Large intestine (tissue), 3 donors: ENCODE measurements around the gene TAS2R40. TPM values are rescaled to one million over a fixed set of nuclear protein-coding genes. Genes with fewer than 3 reads are reported as not detected.
"Not testable (repeated sequence)": the region's sequence is repeated elsewhere in the genome, so short reads cannot be mapped to it uniquely, and the experiment has no call there.

Source experiments
- DNase-seq, 2 donors: peaks; one replicate each; pipeline versions ENCODE4 v3.0.0 to v3.0.0-alpha.2; 2013
- H3K27ac ChIP-seq: one replicate; pipeline ENCODE4 v1.5.1; 2013; ENCODE audit warnings: low read length
- H3K27me3 ChIP-seq: 2 replicates; pipeline ENCODE4 v1.6.1; 2013; ENCODE audit warnings: low read length; ENCODE audit not compliant: control insufficient read depth, insufficient read depth
- H3K36me3 ChIP-seq: 2 replicates; pipeline ENCODE4 v1.6.1; 2013; ENCODE audit warnings: low read length; ENCODE audit not compliant: control insufficient read depth, insufficient read depth
- H3K4me1 ChIP-seq: one replicate; pipeline ENCODE4 v1.6.1; 2013; ENCODE audit warnings: low read length; ENCODE audit not compliant: control insufficient read depth, insufficient read depth
- H3K4me3 ChIP-seq: one replicate; pipeline ENCODE4 v1.5.1; 2013; ENCODE audit warnings: low read length
- H3K9me3 ChIP-seq: one replicate; pipeline ENCODE4 v1.6.1; 2013; ENCODE audit warnings: mild to moderate bottlenecking, low read depth, low read length, moderate library complexity; ENCODE audit not compliant: control insufficient read depth
- WGBS: methylation state at CpG from one replicate; pipeline ENCODE4 v1.1.5; 2013; ENCODE audit warnings: low lambda C conversion rate; ENCODE audit not compliant: insufficient coverage; 5-methylcytosine and 5-hydroxymethylcytosine counted together
- polyA plus RNA-seq: library from polyadenylated mRNA; unstranded; fragments of 120-200 nt; gene quantifications from one replicate; pipeline ENCODE4 v1.2.1, GENCODE V29; 2013

TAS2R40 gene
- polyA plus RNA-seq, 1 donor: not detected

DNA sequence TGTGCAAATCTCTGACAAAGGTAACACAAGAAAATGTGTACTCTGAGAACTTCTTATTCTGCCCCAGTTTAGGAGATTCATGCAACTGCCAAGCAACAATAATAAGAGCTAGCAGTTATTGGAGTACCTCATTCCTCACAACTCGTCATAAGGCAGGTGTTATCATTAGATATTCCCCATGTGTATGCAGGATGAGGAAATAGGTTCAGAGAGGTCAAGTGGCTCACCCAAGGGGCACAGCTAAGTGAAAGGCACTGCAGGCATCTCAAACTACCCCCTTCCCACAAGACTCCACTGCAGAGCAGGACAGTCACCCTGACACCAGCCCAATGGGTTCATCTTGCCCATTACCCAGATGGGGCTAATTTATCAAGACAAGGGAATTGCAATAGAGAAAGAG, 40.1 kb downstream of the TAS2R40 start:
- no peak for DNase-seq
- Histone ChIP-seq H3K4me1 (peaks cover 13% of the 10 kb centered on the region), H3K36me3 (peaks cover 10% of the 10 kb centered on the region), H3K27ac (no peak overlapping the region), H3K27me3 (no peaks in the 10 kb centered on the region), H3K9me3 (no peaks in the 10 kb centered on the region), H3K4me3 (no peak overlapping the region)
- no CpG with 5 or more reads among the region's 1 CpG for WGBS

GRCh38 chr7:143263266-143264195, 41.7 kb downstream of the TAS2R40 start, which contains the start of gene GSTK1:
Gene GSTK1, plus strand, starts transcription at chr7:143263441. Its CDS starts 73 bp downstream, at chr7:143263514.
- Histone ChIP-seq H3K4me1 (peaks cover 20% of the 10 kb centered on the region), H3K27ac (peak within 1 kb of the TSS; percentile 95), H3K9me3 (no peaks in the 10 kb centered on the region), H3K27me3 (no peaks in the 10 kb centered on the region), H3K36me3 (peaks cover 26% of the 10 kb centered on the region), H3K4me3 (peak within 1 kb of the TSS; percentile 87)
- no CpG with 5 or more reads among the region's 48 CpGs for WGBS
- DNase-seq: peak; percentile 66 to 92

DNA sequence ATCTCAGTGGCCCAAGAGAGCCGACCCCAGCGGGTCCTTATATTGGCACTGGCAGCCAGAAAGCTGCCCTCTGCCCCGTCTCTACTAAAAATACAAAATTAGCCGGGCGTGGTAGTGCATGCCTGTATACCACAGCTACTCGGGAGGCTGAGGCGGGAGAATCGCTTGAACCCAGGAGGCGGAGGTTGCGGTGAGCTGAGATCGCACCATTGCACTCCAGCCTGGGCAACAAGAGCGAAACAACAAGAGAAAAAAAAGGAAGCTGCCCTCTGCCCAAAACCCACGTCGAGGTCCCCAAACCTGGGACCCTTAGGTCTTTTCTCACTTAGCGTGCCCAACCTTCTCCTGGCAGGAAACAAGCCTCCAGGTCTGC, 42.3 kb downstream of the TAS2R40 start:
- H3K4me1 ChIP-seq: peaks cover 26% of the 10 kb centered on the region
- WGBS: no CpG with 5 or more reads among the region's 15 CpGs
- not testable (repeated sequence) for H3K9me3 ChIP-seq, DNase-seq, H3K27me3 ChIP-seq
- H3K4me3 ChIP-seq: peak overlapping the region; percentile 87
- peak overlapping the region; percentile 95 for H3K27ac ChIP-seq
- H3K36me3 ChIP-seq: peaks cover 31% of the 10 kb centered on the region

DNA sequence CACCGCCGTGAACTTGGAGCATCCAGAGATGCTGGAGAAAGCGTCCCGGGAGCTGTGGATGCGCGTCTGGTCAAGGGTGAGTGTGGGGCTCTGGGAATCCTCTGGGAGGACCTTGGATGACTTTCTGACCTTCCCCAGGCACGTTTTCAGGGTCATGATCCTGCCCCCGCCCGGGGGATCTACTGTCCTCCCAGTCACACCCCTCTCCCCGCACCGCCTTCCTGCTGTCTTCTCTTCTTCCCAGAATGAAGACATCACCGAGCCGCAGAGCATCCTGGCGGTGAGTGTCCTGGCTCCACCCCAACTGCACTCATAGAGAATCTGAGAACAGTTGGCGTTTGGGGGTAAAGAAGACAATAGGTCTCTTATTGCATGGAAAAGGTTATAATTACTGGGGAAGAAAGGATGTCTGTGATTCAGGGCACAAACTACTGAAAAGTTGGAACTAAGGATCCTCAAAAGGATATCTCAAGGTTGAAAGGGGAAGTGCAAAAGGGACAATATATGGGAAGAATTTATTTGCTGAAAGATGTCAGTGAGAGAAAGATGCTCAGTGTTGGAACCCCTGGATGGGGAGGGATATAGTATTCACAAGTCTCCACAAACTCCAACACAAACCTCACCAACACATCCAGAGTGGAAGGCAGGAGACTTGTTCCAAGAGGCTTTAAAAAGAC, 43.3 kb downstream of the TAS2R40 start:
- H3K4me3 ChIP-seq: no peak overlapping the region
- H3K27ac ChIP-seq: no peak overlapping the region
- no peaks in the 10 kb centered on the region for H3K9me3 ChIP-seq
- H3K27me3 ChIP-seq: no peaks in the 10 kb centered on the region
- WGBS: 78% methylated on average over 4 of the region's 15 CpGs
- peaks cover 30% of the 10 kb centered on the region for H3K4me1 ChIP-seq
- peaks cover 38% of the 10 kb centered on the region for H3K36me3 ChIP-seq
- no peak for DNase-seq

DNA sequence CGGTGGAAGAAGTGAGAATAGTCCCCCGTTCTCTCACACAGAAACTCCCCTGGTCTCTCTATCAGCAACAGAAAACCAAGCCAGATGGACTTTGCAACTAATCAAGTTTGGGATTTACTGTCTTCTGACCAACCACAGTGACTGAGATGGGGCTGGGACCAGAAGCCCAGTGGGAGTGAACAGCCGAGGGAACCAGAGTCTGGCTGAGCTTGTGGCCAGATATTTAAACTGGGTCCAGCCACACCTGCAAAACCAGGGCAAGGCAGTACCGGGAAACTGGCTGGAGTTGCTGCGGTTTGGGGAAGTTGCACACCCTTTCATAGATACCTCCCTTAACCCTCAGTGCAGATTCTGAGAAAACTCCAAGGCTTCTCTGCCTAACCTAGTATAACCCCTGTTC, 47.4 kb downstream of the TAS2R40 start:
- DNase-seq: peak; percentile 53 to 74
- Histone ChIP-seq H3K27me3 (no peaks in the 10 kb centered on the region), H3K9me3 (no peaks in the 10 kb centered on the region), H3K4me3 (no peak overlapping the region), H3K27ac (peak overlapping the region; percentile 67), H3K36me3 (peaks cover 38% of the 10 kb centered on the region), H3K4me1 (peaks cover 30% of the 10 kb centered on the region)
- no CpG with 5 or more reads among the region's 5 CpGs for WGBS

DNA sequence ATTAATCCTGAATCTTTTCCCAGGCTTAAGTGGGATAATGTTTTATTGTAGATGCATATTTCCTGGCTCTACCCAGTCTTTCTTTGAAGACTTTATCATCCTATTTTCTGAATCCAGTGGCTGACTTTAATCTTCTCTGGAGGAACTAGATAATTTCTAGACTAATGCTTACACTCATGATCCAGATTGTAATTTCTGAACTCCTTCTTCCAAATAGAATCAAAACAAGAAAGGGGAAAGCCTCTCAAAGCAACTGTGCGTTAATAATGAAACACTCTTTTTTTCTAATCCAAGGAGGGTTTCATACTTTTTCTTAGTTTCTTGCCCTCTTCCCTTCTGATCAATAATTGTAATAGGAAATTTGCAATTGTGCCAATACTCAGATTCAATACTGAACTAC, 49.4 kb downstream of the TAS2R40 start:
- H3K36me3 ChIP-seq: peaks cover 30% of the 10 kb centered on the region
- DNase-seq: no peak
- no peaks in the 10 kb centered on the region for H3K9me3 ChIP-seq
- H3K27ac ChIP-seq: no peak overlapping the region
- no peak overlapping the region for H3K4me3 ChIP-seq
- WGBS: no CpG with 5 or more reads among the region's 1 CpG
- peaks cover 21% of the 10 kb centered on the region for H3K4me1 ChIP-seq
- no peaks in the 10 kb centered on the region for H3K27me3 ChIP-seq

Other genes with a start within 250 kb of the TAS2R40 start
- gene OR9A2, start 194.9 kb upstream of the TAS2R40 start, polyA plus RNA-seq: not detected
- not detected for gene OR6V1, start 169.7 kb upstream of the TAS2R40 start, polyA plus RNA-seq
- not detected for gene PIP, start 90.0 kb upstream of the TAS2R40 start, polyA plus RNA-seq
- gene TAS2R39, start 38.6 kb upstream of the TAS2R40 start, polyA plus RNA-seq: not detected
- 325 TPM for gene GSTK1, start 41.4 kb downstream of the TAS2R40 start, polyA plus RNA-seq
- gene TMEM139, start 62.9 kb downstream of the TAS2R40 start, polyA plus RNA-seq: 36.2 TPM
- gene CASP2, start 66.3 kb downstream of the TAS2R40 start, polyA plus RNA-seq: 29.4 TPM
- gene CLCN1, start 94.1 kb downstream of the TAS2R40 start, polyA plus RNA-seq: 1.6 TPM
- 5.8 TPM for gene FAM131B, start 140.7 kb downstream of the TAS2R40 start, polyA plus RNA-seq
- gene ZYX, start 159.3 kb downstream of the TAS2R40 start, polyA plus RNA-seq: 104 TPM
- 42.5 TPM for gene EPHA1, start 186.8 kb downstream of the TAS2R40 start, polyA plus RNA-seq
- gene TAS2R60, start 221.4 kb downstream of the TAS2R40 start, polyA plus RNA-seq: not detected